Spleen (tissue), 11 donors: ENCODE results near the gene PNPLA1. TPM values are rescaled to one million over a fixed set of nuclear protein-coding genes. Genes with fewer than 3 reads are reported as not detected.

Experiments
- DNase-seq: peaks from one replicate; pipeline ENCODE4 v3.0.0-alpha.2; 2020
- H3K27ac ChIP-seq, 8 donors: fragments of 200-600 bp; sonication (generic) in 7 of 8; 1 replicate in 4 of 8; 2 replicates in 4 of 8; pipeline versions ENCODE4 v1.5.0 to v1.8.0; 2016 to 2021; ENCODE audit warnings: inconsistent platforms in 4 of 8, mild to moderate bottlenecking in 4 of 8, moderate library complexity in 1 of 8
- H3K27me3 ChIP-seq, 7 donors: fragments of 200-600 bp; sonication (generic) in 6 of 7; replicated peaks in 1 of 7; 1 replicate in 4 of 7; 2 replicates in 3 of 7; pipeline versions ENCODE4 v1.5.0 to v1.8.0; 2016 to 2021; ENCODE audit warnings: inconsistent platforms in 3 of 7, mild to moderate bottlenecking in 1 of 7
- H3K36me3 ChIP-seq, 6 donors: fragments of 200-600 bp; sonication (generic) in 5 of 6; 1 replicate in 4 of 6; 2 replicates in 2 of 6; pipeline versions ENCODE4 v1.5.0 to v1.8.0; 2016 to 2021; ENCODE audit warnings: inconsistent platforms in 2 of 6
- H3K4me1 ChIP-seq, 6 donors: fragments of 200-600 bp; sonication (generic) in 5 of 6; 1 replicate in 3 of 6; 2 replicates in 3 of 6; pipeline versions ENCODE4 v1.5.0 to v1.8.0; 2016 to 2021; ENCODE audit warnings: inconsistent platforms in 3 of 6
- H3K4me3 ChIP-seq, 8 donors: fragments of 200-600 bp; sonication (generic) in 7 of 8; 1 replicate in 4 of 8; 2 replicates in 4 of 8; pipeline versions ENCODE4 v1.5.0 to v1.8.0; 2016 to 2021; ENCODE audit warnings: inconsistent platforms in 4 of 8, mild to moderate bottlenecking in 4 of 8, moderate library complexity in 2 of 8
- H3K9me3 ChIP-seq, 8 donors: fragments of 200-600 bp; sonication (generic) in 7 of 8; 1 replicate in 4 of 8; 2 replicates in 4 of 8; pipeline versions ENCODE4 v1.5.0 to v1.8.0; 2016 to 2021; ENCODE audit warnings: inconsistent platforms in 4 of 8
- POLR2A ChIP-seq, 3 donors: fragments of 450-650 bp; IDR thresholded peaks; one replicate each; pipeline ENCODE4 v1.5.1; 2017; ENCODE audit warnings: antibody characterized with exemption in 3 of 3, mild to moderate bottlenecking in 1 of 3
- POLR2AphosphoS5 ChIP-seq, 3 donors: sonication (generic); formaldehyde crosslinking; IDR thresholded peaks; one replicate each; pipeline ENCODE4 v1.5.1; 2017; ENCODE audit warnings: antibody characterized with exemption in 3 of 3
- WGBS, 5 donors: extraction: QIAGEN DNeasy Blood & Tissue Kit in 3 of 5; methylation state at CpG; one replicate each; pipeline versions ENCODE4 v1.1.5 to v1.1.7; 2013 to 2018; 5-methylcytosine and 5-hydroxymethylcytosine counted together
- intact Hi-C: fragments of 100-400 bp; cut with DNase I; formaldehyde crosslinking; loops from one replicate; pipeline ENCODE4 v1.15.0; 2023; ENCODE audit warnings: low total_unique reads
- polyA plus RNA-seq, 3 donors: library from polyadenylated mRNA; stranded (reverse); fragments of 200-250 nt; gene quantifications; one replicate each; pipeline ENCODE4 v1.2.1, GENCODE V29; 2013
- total RNA-seq, 7 donors: library from RNA; depleted of rRNA in 3 of 7; stranded (reverse); fragments of >200 nt in 3 of 7; fragmentation: NEBNext Ultra II Directional in 4 of 7; extraction: Animal tissue kit (Norgen Biotek cat#: 25700) in 4 of 7; gene quantifications; one replicate each; pipeline versions ENCODE4 v1.1.0 to v1.2.1, GENCODE V29; 2016 to 2021
- TF ChIP-seq, protein P1 (sequence below), 11 experiments: fragments of 200-600 bp in 7 of 11; fragments of 450-650 bp in 4 of 11; sonication (generic) in 4 of 11; IDR thresholded peaks in 8 of 11; conservative IDR thresholded peaks in 3 of 11; 1 replicate in 7 of 11; 2 replicates in 4 of 11; pipeline versions ENCODE4 v1.4.0 to v1.8.0; 2016 to 2021; ENCODE audit warnings: antibody characterized with exemption in 11 of 11, inconsistent platforms in 4 of 11, mild to moderate bottlenecking in 1 of 11
- donor health status: healthy with polysubstance abuse.
- donor health status: DM: no; HTN: no; CAD: no; lungs with moderate emphysema.
- donor health status: DM: no; HTN: no; CAD: no.
- donor health status: Bipolar disorder and iron deficiency.
- donor health status: healthy.
- donor health status: DM: no; HTN: no; CAD: no.
- donor health status: DM: yes; HTN: yes; CAD: no.

PNPLA1 gene
- total and polyA plus RNA-seq, 10 donors = 0.05 to 3.7 (median 0.88) TPM

DNA sequence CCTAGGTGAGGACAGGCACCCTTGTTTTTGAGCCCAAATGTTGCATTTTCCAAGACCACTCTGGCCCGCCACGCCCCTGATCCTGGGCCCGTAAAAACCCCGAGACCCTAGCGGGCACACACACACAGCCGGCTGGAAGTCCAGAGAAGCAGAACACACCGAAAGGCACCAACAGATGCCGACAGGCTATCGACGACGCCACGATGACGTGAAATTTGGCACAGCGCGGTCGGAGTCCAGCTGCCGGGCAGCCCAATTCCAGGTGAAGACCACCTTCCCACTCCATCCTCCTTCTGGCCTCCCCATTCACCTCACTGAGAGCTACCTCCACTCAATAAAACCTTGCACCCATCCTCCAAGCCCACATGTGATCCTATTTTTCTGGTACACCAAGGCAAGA is 34.0 kb upstream of the PNPLA1 start:
- peaks cover under 1 to 42% (median 19%) of the 10 kb centered on the region in 6 donors for H3K36me3 ChIP-seq
- H3K4me1 ChIP-seq = peaks cover 0 to 25% (median 4%) of the 10 kb centered on the region in 6 donors
- H3K9me3 ChIP-seq = no peaks in the 10 kb centered on the region
- 92 to 97% (median 97%) methylated on average over 15 to 17 of the region's 17 CpGs for WGBS, 5 donors
- no peaks in the 10 kb centered on the region for H3K27me3 ChIP-seq
- peak in 1 of 3 donors; percentile 50 for TF ChIP-seq POLR2AphosphoS5 (IDR thresholded peaks at IDR 0.05)
- no peak for TF ChIP-seq POLR2A (IDR thresholded peaks at IDR 0.05)
- intact Hi-C loops = no loop called here
- no peak overlapping the region for H3K4me3 ChIP-seq
- H3K27ac ChIP-seq = no peak overlapping the region
- DNase-seq = no peak

DNA sequence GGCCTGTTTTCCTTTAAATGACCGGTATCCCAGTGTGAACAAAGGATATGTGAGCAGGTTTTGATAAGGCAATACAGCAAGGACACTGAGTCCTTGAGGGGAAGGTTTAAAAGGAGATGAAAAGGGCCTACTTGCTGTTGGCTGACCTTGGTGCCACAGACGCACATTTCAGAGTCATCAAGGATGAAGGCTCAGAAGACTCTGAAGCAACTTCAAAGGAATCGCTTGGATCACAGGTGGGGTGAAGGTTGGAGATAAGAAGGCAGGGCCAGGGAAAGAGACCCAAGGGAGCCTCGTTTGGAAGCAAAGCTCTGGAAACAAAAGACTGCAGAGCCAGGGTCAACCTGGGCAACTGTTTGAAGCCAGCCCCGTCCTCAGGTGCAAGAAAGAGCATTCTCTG is 30.1 kb upstream of the PNPLA1 start:
- no peaks in the 10 kb centered on the region for H3K27me3 ChIP-seq
- no peak overlapping the region for H3K4me3 ChIP-seq
- H3K27ac ChIP-seq = peak overlapping the region in 2 of 8 donors; percentile 1 to 8
- 70 to 77% (median 72%) methylated on average over 5 of the region's 5 CpGs for WGBS, 5 donors
- intact Hi-C loops = no loop called here
- DNase-seq = no peak
- H3K4me1 ChIP-seq = peaks cover 7 to 41% (median 18%) of the 10 kb centered on the region in 6 donors
- TF ChIP-seq, protein P1, sequence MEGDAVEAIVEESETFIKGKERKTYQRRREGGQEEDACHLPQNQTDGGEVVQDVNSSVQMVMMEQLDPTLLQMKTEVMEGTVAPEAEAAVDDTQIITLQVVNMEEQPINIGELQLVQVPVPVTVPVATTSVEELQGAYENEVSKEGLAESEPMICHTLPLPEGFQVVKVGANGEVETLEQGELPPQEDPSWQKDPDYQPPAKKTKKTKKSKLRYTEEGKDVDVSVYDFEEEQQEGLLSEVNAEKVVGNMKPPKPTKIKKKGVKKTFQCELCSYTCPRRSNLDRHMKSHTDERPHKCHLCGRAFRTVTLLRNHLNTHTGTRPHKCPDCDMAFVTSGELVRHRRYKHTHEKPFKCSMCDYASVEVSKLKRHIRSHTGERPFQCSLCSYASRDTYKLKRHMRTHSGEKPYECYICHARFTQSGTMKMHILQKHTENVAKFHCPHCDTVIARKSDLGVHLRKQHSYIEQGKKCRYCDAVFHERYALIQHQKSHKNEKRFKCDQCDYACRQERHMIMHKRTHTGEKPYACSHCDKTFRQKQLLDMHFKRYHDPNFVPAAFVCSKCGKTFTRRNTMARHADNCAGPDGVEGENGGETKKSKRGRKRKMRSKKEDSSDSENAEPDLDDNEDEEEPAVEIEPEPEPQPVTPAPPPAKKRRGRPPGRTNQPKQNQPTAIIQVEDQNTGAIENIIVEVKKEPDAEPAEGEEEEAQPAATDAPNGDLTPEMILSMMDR (IDR thresholded peaks at IDR 0.05 in 8 of 11, conservative IDR thresholded peaks at IDR 0.05 in 3 of 11) = no peak
- TF ChIP-seq POLR2A (IDR thresholded peaks at IDR 0.05) (no peak), POLR2AphosphoS5 (IDR thresholded peaks at IDR 0.05) (no peak)
- H3K9me3 ChIP-seq = no peaks in the 10 kb centered on the region
- H3K36me3 ChIP-seq = peaks cover 0 to 8% (median 0%) of the 10 kb centered on the region in 6 donors

DNA sequence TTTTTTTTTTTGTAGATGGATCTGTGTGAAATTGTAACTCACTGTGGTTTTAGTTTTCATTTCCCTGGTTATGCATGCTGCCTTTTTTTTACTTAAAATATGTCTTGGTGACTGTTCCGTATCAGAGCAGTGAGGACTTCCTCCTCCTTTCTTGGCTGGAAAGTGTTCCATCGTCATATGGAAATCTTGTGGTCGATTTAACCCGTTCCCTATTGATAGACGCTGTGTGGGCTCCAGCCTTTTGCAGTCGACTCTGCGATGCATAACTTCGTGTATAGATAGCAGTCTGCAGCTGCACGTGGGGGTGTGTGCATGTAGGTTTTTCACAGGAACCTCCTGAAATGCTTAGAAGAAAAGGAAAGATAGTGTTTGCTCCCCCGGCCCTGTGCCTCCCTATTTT is 28.1 kb upstream of the PNPLA1 start:
- WGBS, 5 donors = 12 to 21% (median 16%) methylated on average over 10 of the region's 10 CpGs
- no peak for DNase-seq
- Histone ChIP-seq H3K27ac (peak overlapping the region in 1 of 8 donors; percentile 29), H3K36me3 (no peaks in the 10 kb centered on the region), H3K9me3 (no peaks in the 10 kb centered on the region), H3K27me3 (no peaks in the 10 kb centered on the region), H3K4me3 (peak overlapping the region in 1 of 8 donors; percentile 27), H3K4me1 (peaks cover 13 to 60% (median 29%) of the 10 kb centered on the region in 6 donors)
- TF ChIP-seq, protein P1 (IDR thresholded peaks at IDR 0.05 in 8 of 11, conservative IDR thresholded peaks at IDR 0.05 in 3 of 11) = no peak
- TF ChIP-seq POLR2AphosphoS5 (IDR thresholded peaks at IDR 0.05) = no peak
- TF ChIP-seq POLR2A (IDR thresholded peaks at IDR 0.05) = no peak
- intact Hi-C loops = no loop called here

DNA sequence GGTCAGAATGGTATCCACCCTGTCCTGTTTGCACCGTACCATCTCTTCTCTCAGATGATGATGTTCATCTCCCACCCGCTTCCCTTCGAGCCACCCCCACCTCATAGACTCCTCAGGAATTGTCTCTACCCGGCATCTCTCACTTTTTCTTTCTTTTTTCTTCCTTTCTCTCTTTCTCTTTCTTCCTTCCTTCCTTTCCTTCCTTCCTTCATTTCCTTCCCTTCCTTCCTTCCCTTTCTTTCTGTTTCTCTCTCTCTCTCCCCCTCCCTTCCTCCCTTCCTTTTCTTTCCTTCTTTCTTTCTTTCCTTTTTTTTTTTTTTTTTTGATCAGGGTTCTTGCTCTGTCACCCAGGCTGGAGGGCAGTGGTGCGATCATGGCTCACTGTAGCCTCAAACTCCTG is 27.7 kb upstream of the PNPLA1 start:
- no peak for DNase-seq
- Histone ChIP-seq H3K27me3 (no peaks in the 10 kb centered on the region), H3K4me1 (peaks cover 13 to 65% (median 29%) of the 10 kb centered on the region in 6 donors), H3K4me3 (peak overlapping the region in 1 of 8 donors; percentile 27), H3K27ac (no peak overlapping the region), H3K9me3 (no peaks in the 10 kb centered on the region), H3K36me3 (no peaks in the 10 kb centered on the region)
- intact Hi-C loops = no loop called here
- WGBS, 5 donors = 64 to 75% (median 68%) methylated on average over 5 of the region's 5 CpGs
- TF ChIP-seq POLR2A (IDR thresholded peaks at IDR 0.05) = no peak
- TF ChIP-seq POLR2AphosphoS5 (IDR thresholded peaks at IDR 0.05) = no peak
- TF ChIP-seq, protein P1 (IDR thresholded peaks at IDR 0.05 in 8 of 11, conservative IDR thresholded peaks at IDR 0.05 in 3 of 11) = no peak
